ENCODE measurements around the gene TSPAN19.
A peak's percentile ranks its signal among the peaks of the same experiment; 100 is the strongest.

The TSPAN19 gene

DNA sequence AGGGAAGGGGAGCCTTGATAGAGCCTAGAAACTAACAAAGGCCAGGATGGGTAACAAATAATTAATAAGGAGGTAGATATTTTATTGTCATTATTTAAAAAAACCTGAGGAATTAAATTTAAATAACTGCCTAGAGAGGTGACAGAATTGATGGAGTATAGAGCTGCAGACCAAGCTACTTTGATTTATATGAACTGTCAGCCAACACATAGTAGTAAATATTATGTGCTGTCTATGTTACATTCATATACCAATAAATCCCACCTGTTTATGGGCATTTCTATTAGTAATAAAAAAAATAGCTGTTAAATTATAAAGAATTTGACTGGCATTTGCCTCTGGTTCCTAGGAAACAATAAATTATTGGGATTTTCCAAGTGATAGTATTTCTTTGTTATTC, 37.7 kb downstream of the TSPAN19 start:
- DNase-seq = no peak

DNA sequence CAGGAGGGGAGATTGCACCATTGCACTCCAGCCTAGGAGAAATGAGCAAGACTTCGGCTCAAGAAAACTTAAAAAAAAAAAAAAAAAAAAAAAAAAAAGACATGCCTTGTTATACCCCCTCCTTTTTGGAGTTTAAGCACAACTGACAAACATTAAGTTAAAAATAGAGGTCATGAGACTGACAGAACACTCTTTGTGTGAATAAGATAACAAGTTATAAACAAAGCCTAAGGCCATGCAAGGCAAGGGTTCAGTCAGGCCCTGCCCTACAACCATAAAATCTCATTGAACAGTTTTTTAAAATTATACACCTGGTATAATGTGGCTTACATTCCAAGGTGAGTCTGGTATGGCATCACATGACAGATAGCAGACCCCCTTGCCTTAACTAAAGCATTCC, 39.3 kb downstream of the TSPAN19 start:
- no peak for DNase-seq

DNA sequence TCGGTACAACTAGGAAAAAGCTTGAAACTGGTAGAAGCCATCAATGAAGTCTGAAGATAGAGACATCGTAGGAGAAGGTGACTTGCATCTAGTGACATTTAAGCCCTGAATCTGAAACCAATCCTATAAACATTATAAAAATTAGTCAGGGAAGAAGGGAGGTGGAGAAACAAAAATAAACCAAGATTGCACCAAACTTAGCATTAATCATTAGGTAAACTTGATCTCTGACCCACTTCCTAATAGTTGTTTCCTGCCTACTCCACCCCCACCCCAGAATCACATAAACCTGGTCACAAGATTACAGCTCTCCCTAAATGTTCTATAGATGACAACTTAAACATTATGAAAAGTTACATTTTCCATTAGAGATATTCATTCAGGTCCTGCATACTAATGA, 40.4 kb downstream of the TSPAN19 start:
- no peak for DNase-seq

DNA sequence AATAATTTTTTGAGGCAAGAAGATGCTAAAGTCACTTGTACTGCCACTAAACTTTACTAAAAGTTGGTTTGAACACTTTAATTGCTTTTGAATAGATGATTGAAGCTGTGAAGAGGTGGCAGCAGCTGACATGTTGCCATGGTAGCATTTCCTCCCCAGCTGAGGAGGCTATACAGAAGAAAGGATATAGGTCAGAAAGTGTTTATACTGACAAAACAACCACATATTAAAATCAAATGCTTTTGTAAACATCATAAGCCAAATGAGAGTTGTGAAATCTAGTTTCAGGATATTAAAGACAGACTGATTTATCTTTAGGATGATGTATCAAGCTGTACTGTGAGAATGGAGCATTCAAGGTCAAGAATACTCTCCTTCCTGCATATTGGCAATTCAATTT, 41.7 kb downstream of the TSPAN19 start:
- DNase-seq = no peak

DNA sequence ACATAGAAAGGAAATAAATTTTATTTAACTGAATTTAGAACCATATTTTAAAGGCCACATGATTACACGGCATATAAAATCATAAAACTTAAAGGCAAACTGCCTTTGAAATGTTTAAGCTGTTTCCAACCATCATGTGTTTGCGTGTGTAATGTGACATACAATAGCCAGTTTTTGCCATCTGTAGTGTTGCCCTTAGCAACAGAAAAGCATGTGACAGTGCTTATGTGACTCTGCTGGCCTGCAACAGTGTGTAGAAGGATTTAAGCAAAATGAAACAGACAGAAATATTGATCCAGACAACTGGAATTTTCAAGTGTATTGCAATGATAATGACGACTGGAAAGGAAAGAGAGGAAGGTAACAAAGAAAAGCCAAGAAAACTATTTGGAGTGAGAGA, 49.5 kb downstream of the TSPAN19 start:
- peak; percentile 8 for DNase-seq

DNA sequence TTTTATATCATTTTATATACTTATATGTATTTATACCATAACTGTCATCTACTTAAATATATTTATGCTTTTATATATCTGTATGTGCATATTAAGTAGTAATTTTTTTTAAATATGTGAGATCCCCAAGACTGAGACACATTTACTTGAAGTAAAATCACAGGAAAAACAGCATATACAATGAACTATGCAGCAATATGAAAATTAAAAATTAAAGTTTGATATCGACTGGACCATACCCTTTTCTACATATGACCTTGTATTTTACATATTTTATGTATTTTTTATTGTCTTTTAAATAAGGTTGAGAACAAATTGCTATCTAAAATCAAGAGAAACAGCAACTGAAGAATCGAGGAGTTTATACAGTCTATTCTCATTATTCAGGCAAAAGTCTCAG, 50.0 kb downstream of the TSPAN19 start:
- DNase-seq = no peak

DNA sequence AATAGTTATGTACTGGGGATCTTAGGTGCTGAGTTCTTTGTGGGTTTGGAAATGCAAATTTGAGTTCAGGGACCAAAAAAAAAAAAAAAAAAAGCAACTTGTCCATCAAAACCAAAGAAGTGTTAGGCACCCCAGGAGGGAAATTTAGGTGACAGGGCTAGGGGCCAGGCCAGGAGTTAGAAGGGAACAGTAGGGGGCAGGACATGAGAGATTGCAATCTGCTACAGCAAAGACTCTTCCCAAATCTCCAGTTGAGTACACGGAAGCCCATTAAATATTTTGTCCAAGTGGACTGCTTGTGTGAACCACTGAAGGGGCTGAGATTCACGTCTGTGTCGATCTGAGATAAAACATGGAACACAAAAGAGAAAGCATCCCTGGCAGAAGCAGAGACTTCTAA, 52.8 kb downstream of the TSPAN19 start:
- no peak for DNase-seq

DNA sequence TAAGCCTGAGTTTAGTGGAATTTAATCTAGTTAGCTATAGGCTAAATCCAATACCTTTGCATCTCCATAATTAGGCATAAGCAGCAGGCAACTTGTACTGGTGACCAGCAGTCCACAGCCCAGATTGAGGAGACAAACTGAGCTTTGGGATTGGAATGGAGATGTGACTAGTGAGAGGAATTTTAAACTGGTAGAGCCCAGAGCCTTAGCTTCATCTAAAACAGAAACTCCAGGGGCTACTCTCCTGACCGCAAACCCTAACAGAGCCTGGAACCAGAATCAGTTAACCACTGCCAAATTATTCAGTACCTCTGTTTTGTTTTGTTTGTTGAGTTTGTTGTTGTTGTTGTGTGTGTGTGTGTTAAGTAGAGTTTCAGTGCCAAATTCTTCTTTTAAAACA, 53.2 kb downstream of the TSPAN19 start:
- DNase-seq = no peak

DNA sequence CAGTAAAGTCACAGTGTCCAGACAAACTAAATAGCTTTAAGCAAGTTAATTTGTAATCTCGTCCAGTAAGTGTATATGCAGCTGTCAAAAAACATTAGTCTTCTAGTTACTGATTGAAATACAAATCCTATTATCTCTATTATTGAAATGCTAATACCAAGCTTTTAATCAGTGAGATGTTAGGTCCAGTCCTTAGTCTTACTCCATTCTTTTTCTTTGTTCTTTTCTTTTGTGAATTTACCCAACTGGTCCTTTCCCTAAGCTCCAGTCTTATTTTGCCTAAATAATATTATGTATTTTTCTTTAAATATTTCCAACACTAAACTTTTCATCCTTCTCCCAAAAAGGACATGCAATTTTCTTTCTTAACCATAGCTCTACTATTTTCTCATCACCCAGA, 57.2 kb downstream of the TSPAN19 start:
- DNase-seq = no peak

DNA sequence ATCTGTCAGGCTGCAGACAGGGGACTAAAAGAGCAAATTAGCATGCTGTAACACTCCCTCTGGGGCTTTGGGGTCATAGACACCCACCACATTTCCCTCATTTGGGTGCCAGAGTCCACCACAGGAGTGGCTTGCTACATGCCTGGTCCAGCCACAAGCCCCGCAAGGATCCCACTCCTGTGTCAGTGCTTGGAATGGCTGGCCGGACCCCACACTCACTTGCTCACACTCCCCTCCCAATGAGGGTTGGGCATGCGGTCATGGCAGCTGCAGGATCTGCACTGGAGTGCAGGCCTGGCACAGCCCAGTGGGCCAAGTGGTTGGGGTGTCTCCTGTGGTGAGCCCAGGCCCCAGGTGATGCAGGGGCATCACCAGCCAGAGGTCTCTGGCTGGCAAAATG, 59.9 kb downstream of the TSPAN19 start:
- DNase-seq = no peak

DNA sequence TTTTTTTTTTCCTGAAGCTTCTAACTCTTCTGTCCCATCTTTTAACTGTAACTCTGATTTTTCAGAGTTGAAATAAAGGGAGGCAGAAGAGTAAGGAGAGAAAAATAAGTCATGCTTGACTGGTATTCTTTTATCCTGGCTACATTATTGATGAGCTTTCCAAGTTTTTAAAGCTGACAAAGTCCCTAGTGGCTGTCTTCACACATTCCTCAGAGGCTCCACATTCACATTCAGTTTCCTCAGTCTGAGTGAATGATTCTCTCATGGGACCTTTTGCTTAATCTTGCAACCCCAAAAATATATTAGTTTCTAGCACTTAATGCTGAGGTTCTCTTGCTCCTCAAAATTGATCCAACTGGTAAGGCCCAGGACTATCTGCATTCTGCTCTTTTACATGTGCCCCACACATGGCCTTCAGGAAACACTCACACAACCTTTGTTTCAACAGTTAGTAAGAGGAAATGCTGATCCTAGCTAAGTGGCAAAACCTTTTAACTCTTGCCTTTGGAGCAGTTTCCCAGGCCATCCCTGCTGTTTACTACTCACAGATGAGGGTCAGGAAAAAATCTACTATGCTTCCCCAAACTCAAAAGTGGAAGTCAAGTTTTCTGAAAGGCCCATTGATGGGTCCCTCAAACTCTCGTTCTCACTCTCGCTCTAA, 61.8 kb downstream of the TSPAN19 start:
- DNase-seq = no peak

DNA sequence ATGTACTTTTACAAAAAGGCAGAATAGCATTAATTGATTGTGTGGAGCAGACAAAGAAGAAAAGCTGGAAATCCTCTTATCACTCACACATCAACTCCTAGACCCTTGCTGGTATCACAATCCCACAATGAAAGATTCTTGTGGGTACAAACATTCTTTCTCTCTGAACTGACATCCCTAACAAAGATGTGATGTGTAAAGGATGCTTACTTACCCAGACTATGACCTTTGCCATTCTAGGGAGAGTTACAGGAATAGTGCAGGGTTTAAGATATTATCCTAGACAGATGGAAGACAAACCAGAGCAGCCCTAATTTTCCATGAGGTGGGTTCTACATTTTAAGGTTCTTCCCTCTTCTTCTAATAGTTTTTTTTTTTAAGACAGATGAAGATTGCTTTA, 63.1 kb downstream of the TSPAN19 start:
- DNase-seq = no peak

DNA sequence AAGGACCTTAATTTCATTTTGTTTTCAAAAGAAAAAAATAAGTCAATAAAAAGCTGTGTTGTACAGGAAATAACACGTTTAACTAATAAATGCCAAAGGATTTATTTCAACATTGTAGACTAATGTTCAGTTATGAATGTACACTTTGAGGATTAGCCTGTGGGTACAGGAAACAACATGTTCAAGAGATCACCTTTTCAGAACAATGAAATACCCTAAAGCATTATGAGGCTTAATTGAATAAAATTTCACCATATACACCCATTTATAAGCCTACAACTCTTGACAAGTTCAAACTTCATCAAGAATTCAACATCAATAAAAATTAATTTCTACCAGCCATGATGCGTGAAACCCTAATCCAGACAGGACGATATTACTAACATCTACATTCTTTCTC, 66.9 kb downstream of the TSPAN19 start:
- DNase-seq = no peak

Data from SHP77 treated with DMSO at 0.1 percent for 48 hours (cell line).